Measurements from ENCODE around the gene RHOV. TPM values are rescaled to one million over a fixed set of nuclear protein-coding genes. Genes with fewer than 3 reads are reported as not detected.
A peak's percentile ranks its signal among the peaks of the same experiment; 100 is the strongest.

RHOV gene
- total and polyA plus RNA-seq, 10 of the 15 experiments (the other 5 are each of a cell fraction or from before 2014, with no cell fraction given) = 0.24 to 39.3 (median 9.3) TPM

DNA sequence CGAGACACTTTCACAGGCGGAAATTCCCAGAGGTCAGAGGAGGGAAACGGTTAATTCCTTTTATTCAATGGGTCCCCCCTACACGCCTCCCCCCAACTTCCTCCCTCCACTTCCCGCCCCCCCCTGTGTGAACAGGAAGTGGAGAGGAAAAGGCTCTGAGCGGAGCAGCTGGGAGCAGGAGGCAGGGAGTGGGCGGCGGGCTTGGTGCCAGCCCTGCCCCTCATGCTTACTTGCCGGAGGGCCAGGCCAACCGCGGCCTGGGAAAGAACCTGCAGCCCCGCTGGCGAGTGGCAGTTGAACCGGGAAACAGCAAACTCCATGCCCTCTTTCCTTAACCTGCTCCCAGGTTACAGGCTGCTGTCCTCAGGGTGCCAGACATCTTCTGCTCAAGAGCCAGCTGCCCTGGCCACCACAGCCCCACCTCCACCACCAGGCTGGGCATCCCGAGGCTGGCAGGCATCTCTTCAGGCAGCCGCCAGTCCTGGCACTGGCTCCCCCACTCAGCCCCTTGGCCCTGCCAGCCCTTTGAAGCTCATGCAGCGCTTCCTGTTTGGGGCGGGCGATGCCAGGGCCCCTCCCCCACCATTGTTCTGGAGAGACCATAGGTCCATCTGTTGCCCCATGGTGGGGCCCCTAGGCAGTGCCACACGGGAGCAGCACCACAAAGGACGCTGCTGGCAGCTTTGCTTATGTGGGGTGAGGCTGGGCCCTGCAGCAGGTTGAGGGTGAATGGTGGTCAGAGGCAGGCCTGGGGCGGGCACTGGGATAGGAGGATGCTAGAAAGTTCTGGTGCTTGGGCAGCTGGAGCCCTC is 33.2 kb upstream of the RHOV start:
- Histone ChIP-seq H3K36me3 (ENCODE audit: control insufficient read depth in 2 of 2, insufficient read depth in 2 of 2, low read length in 1 of 2) (peaks cover 11 to 13% of the 10 kb centered on the region in 2 experiments), H3K9me3 (replicated peaks; ENCODE audit: control insufficient read depth, insufficient read depth, low read length) (no peaks in the 10 kb centered on the region), H3K27ac (ENCODE audit: control insufficient read depth, insufficient read depth) (peak overlapping the region; percentile 49; the same call in 1 of the 2 replicates), H3K27me3 (replicated peaks in 1 of 2; ENCODE audit: control insufficient read depth in 2 of 2, insufficient read depth in 2 of 2, low read length in 1 of 2) (no peaks in the 10 kb centered on the region), H4K20me1 (ENCODE audit: control insufficient read depth, insufficient read depth) (no peaks in the 10 kb centered on the region), H2AFZ (ENCODE audit: control insufficient read depth, low read depth, low read length) (peak overlapping the region; percentile 77), H3K4me2 (ENCODE audit: control insufficient read depth, insufficient read depth) (peak overlapping the region; percentile 91), H3K79me2 (ENCODE audit: control insufficient read depth, insufficient read depth, low read length) (no peaks in the 10 kb centered on the region; the same call in 1 of the 2 replicates), H3K9ac (ENCODE audit: control insufficient read depth, insufficient read depth, low read length) (peak overlapping the region; percentile 24; the same call in 1 of the 2 replicates), H3K4me3 (peak overlapping the region; percentile 60), H3K4me1 (ENCODE audit: control insufficient read depth, insufficient read depth, low read length) (peaks cover 26% of the 10 kb centered on the region)
- POLR2A ChIA-PET = interaction anchor here (1.2 to 1.3 kb wide), 2 partner anchors 10 to 18 kb away, joined by 3 read pairs; no protein-coding TSS in a partner anchor
- peak; percentile 6 for ATAC-seq
- no TSS peak for BruUV-seq (replicated peaks)
- WGBS (ENCODE audit: insufficient coverage, insufficient replicate concordance, low lambda C conversion rate, missing lambda C conversion rate) = 11% methylated on average over 22 of the region's 22 CpGs
- CTCF ChIA-PET = interaction anchor here (1.3 to 11.9 kb wide), 21 partner anchors 10 to 339 kb away, joined by 3 to 157 read pairs (median 5); partner anchors contain the start of genes CHP1, DLL4 and VPS18
- intact Hi-C loops (cut with micrococcal nuclease; ENCODE audit: unreplicated experiment) (loop anchor here (2.0 to 5.0 kb wide), 2 partner anchors 35 to 108 kb away; no protein-coding TSS in a partner anchor), in situ Hi-C loops (cut with MboI) (no loop called here)
- DNase-seq (ENCODE audit: low read depth, low spot score) = no peak
- RAD21 ChIA-PET (ENCODE audit: unreplicated experiment) = interaction anchor here (1.0 to 7.0 kb wide), 8 partner anchors 13 to 324 kb away, joined by 3 to 82 read pairs (median 10); partner anchors contain the start of genes CHP1 and VPS18
- no peak for FAIRE-seq
- SMC1A ChIA-PET (ENCODE audit: uncharacterized antibody, unreplicated experiment) = interaction anchor here (0.7 to 6.5 kb wide), 16 partner anchors 10 to 278 kb away, joined by 3 to 49 read pairs (median 4); no protein-coding TSS in a partner anchor
- TF ChIP-seq POLR2AphosphoS5 (IDR thresholded peaks at IDR 0.05; ENCODE audit: low read length) = no peak
- TF ChIP-seq BRCA1 (IDR thresholded peaks at IDR 0.05; ENCODE audit: low read depth, low read length) = no peak
- peak in 1 of 2 experiments; percentile 94; a peak in 2 of 4 replicates for TF ChIP-seq ETV6 (conservative IDR thresholded peaks at IDR 0.05 in 1 of 2, IDR thresholded peaks at IDR 0.05 in 1 of 2; ENCODE audit: borderline replicate concordance in 1 of 2, low read depth in 1 of 2)
- TF ChIP-seq RBBP5 (conservative IDR thresholded peaks at IDR 0.05) = no peak
- no peak for TF ChIP-seq NR2C2 (IDR thresholded peaks at IDR 0.05; ENCODE audit: borderline replicate concordance, control insufficient read depth, insufficient read length, low read depth)
- TF ChIP-seq, protein P1, sequence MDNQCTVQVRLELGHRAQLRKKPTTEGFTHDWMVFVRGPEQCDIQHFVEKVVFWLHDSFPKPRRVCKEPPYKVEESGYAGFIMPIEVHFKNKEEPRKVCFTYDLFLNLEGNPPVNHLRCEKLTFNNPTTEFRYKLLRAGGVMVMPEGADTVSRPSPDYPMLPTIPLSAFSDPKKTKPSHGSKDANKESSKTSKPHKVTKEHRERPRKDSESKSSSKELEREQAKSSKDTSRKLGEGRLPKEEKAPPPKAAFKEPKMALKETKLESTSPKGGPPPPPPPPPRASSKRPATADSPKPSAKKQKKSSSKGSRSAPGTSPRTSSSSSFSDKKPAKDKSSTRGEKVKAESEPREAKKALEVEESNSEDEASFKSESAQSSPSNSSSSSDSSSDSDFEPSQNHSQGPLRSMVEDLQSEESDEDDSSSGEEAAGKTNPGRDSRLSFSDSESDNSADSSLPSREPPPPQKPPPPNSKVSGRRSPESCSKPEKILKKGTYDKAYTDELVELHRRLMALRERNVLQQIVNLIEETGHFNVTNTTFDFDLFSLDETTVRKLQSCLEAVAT (IDR thresholded peaks at IDR 0.05) = no peak
- peak in 1 of 2 experiments; percentile 10; a peak in 1 of 4 replicates for TF ChIP-seq IKZF2 (IDR thresholded peaks at IDR 0.05)
- no peak for TF ChIP-seq STAT3 (IDR thresholded peaks at IDR 0.05; ENCODE audit: low read depth, low read length)
- TF ChIP-seq, protein P2, sequence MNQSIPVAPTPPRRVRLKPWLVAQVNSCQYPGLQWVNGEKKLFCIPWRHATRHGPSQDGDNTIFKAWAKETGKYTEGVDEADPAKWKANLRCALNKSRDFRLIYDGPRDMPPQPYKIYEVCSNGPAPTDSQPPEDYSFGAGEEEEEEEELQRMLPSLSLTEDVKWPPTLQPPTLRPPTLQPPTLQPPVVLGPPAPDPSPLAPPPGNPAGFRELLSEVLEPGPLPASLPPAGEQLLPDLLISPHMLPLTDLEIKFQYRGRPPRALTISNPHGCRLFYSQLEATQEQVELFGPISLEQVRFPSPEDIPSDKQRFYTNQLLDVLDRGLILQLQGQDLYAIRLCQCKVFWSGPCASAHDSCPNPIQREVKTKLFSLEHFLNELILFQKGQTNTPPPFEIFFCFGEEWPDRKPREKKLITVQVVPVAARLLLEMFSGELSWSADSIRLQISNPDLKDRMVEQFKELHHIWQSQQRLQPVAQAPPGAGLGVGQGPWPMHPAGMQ (IDR thresholded peaks at IDR 0.05; ENCODE audit: borderline replicate concordance) = no peak
- TF ChIP-seq ZNF384 (IDR thresholded peaks at IDR 0.05; ENCODE audit: borderline replicate concordance, low read depth, low read length) = no peak
- TF ChIP-seq KAT2A (conservative IDR thresholded peaks at IDR 0.05; ENCODE audit: control insufficient read depth, low read depth, low read length) = no peak
- TF ChIP-seq, protein P3, sequence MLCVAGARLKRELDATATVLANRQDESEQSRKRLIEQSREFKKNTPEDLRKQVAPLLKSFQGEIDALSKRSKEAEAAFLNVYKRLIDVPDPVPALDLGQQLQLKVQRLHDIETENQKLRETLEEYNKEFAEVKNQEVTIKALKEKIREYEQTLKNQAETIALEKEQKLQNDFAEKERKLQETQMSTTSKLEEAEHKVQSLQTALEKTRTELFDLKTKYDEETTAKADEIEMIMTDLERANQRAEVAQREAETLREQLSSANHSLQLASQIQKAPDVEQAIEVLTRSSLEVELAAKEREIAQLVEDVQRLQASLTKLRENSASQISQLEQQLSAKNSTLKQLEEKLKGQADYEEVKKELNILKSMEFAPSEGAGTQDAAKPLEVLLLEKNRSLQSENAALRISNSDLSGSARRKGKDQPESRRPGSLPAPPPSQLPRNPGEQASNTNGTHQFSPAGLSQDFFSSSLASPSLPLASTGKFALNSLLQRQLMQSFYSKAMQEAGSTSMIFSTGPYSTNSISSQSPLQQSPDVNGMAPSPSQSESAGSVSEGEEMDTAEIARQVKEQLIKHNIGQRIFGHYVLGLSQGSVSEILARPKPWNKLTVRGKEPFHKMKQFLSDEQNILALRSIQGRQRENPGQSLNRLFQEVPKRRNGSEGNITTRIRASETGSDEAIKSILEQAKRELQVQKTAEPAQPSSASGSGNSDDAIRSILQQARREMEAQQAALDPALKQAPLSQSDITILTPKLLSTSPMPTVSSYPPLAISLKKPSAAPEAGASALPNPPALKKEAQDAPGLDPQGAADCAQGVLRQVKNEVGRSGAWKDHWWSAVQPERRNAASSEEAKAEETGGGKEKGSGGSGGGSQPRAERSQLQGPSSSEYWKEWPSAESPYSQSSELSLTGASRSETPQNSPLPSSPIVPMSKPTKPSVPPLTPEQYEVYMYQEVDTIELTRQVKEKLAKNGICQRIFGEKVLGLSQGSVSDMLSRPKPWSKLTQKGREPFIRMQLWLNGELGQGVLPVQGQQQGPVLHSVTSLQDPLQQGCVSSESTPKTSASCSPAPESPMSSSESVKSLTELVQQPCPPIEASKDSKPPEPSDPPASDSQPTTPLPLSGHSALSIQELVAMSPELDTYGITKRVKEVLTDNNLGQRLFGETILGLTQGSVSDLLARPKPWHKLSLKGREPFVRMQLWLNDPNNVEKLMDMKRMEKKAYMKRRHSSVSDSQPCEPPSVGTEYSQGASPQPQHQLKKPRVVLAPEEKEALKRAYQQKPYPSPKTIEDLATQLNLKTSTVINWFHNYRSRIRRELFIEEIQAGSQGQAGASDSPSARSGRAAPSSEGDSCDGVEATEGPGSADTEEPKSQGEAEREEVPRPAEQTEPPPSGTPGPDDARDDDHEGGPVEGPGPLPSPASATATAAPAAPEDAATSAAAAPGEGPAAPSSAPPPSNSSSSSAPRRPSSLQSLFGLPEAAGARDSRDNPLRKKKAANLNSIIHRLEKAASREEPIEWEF (IDR thresholded peaks at IDR 0.05; ENCODE audit: insufficient replicate concordance, low read depth, low read length) = no peak
